IMR-90 (cell line): ENCODE data around the gene CELA3B. TPM values are rescaled to one million over a fixed set of nuclear protein-coding genes. Genes with fewer than 3 reads are reported as not detected.

Experiments used
- ATAC-seq: fragments of 200-7000 bp; cut with Tn5 transposase; 2 replicates; pipeline ENCODE4 v1.9.1; 2020; ENCODE audit warnings: low read depth, mild to moderate bottlenecking, moderate library complexity
- BruUV-seq: library from RNA; stranded (reverse); fragments of 400-500 nt; replicated peaks from 2 replicates; lab custom pipeline; 2021; lab: Mats Ljungman, UMichigan
- CTCF ChIA-PET: fragments of 300-600 bp; formaldehyde crosslinking; extraction: SDS; loops from one replicate; lab custom pipeline; 2021; ENCODE audit warnings: antibody characterized with exemption; lab: Yijun Ruan, JAX
- POLR2A ChIA-PET: fragments of 300-600 bp; sonication (Branson Sonifier 250); formaldehyde crosslinking; loops from one replicate; lab custom pipeline; 2022; ENCODE audit warnings: antibody characterized with exemption; ENCODE audit not compliant: unreplicated experiment; lab: Charles Lee
- DNase-seq: peaks from one replicate; pipeline ENCODE4 v3.0.0; 2013
- H2AFZ ChIP-seq: replicated peaks from 2 replicates; pipeline ENCODE3; 2013; ENCODE audit warnings: low read length, mild to moderate bottlenecking; ENCODE audit not compliant: poor library complexity
- H2AK5ac ChIP-seq: 2 replicates; pipeline ENCODE4 v1.6.1; 2013; ENCODE audit warnings: low read depth, low read length, inconsistent platforms
- H2AK9ac ChIP-seq: replicated peaks from 2 replicates; pipeline ENCODE3; 2013; ENCODE audit warnings: mild to moderate bottlenecking, low read depth, low read length, moderate library complexity; ENCODE audit not compliant: poor library complexity
- H2BK120ac ChIP-seq: 2 replicates; pipeline ENCODE4 v1.6.1; 2013; ENCODE audit warnings: low read depth, low read length, inconsistent platforms
- H2BK15ac ChIP-seq: 3 replicates; pipeline ENCODE4 v1.6.1; 2013; ENCODE audit warnings: low read depth, low read length, inconsistent platforms
- H2BK20ac ChIP-seq: 2 replicates; pipeline ENCODE4 v1.6.1; 2013; ENCODE audit warnings: low read depth, mild to moderate bottlenecking, inconsistent platforms, low read length, moderate library complexity
- H2BK5ac ChIP-seq: 2 replicates; pipeline ENCODE4 v1.6.1; 2013; ENCODE audit warnings: mild to moderate bottlenecking, low read depth, low read length, inconsistent platforms; ENCODE audit not compliant: poor library complexity, severe bottlenecking
- H3K14ac ChIP-seq: replicated peaks from 2 replicates; pipeline ENCODE4 v1.6.1; 2013; ENCODE audit warnings: low read depth, low read length, inconsistent platforms
- H3K18ac ChIP-seq: 2 replicates; pipeline ENCODE4 v1.6.1; 2013; ENCODE audit warnings: low read depth, low read length, control low read depth
- H3K23ac ChIP-seq: 2 replicates; pipeline ENCODE4 v1.6.1; 2013; ENCODE audit warnings: low read depth, low read length, inconsistent platforms
- H3K27ac ChIP-seq: 2 replicates; pipeline ENCODE4 v1.5.1; 2013; ENCODE audit warnings: mild to moderate bottlenecking, control low read depth, low read length; ENCODE audit not compliant: insufficient read depth
- H3K27me3 ChIP-seq: 2 replicates; pipeline ENCODE4 v1.6.1; 2013; ENCODE audit warnings: low read length; ENCODE audit not compliant: control insufficient read depth, insufficient read depth
- H3K36me3 ChIP-seq: 2 replicates; pipeline ENCODE4 v1.6.1; 2013; ENCODE audit warnings: low read length, mixed read lengths; ENCODE audit not compliant: control insufficient read depth, insufficient read depth
- H3K4ac ChIP-seq: 2 replicates; pipeline ENCODE4 v1.6.1; 2013; ENCODE audit warnings: low read depth, low read length, inconsistent platforms
- H3K4me1 ChIP-seq: 2 replicates; pipeline ENCODE4 v1.6.1; 2013; ENCODE audit warnings: low read length, mixed read lengths; ENCODE audit not compliant: control insufficient read depth, insufficient read depth
- H3K4me2 ChIP-seq: 2 replicates; pipeline ENCODE4 v1.6.1; 2013; ENCODE audit warnings: low read depth, mild to moderate bottlenecking, control low read depth, low read length, moderate library complexity
- H3K4me3 ChIP-seq: 2 replicates; pipeline ENCODE4 v1.5.1; 2013; ENCODE audit warnings: low read depth, mild to moderate bottlenecking, control low read depth, low read length, moderate library complexity; ENCODE audit not compliant: insufficient read depth
- H3K56ac ChIP-seq: 2 replicates; pipeline ENCODE4 v1.6.1; 2013; ENCODE audit warnings: low read length, inconsistent platforms; ENCODE audit not compliant: insufficient read depth; ENCODE audit errors: extremely low read depth
- H3K79me1 ChIP-seq, 2 experiments: 2 replicates each; pipeline ENCODE4 v1.6.1; 2013; ENCODE audit warnings: low read length in 2 of 2, inconsistent platforms in 1 of 2, low read depth in 1 of 2
- H3K9ac ChIP-seq: 2 replicates; pipeline ENCODE4 v1.6.1; 2013; ENCODE audit warnings: low read depth, low read length, control low read depth
- H3K9me1 ChIP-seq: 2 replicates; pipeline ENCODE4 v1.6.1; 2013; ENCODE audit warnings: low read length, inconsistent platforms; ENCODE audit not compliant: insufficient read depth
- H3K9me3 ChIP-seq: 2 replicates; pipeline ENCODE4 v1.6.1; 2013; ENCODE audit warnings: low read length; ENCODE audit not compliant: control insufficient read depth, insufficient read depth
- H4K20me1 ChIP-seq: 2 replicates; pipeline ENCODE4 v1.6.1; 2013; ENCODE audit warnings: low read length, inconsistent platforms; ENCODE audit not compliant: insufficient read depth
- H4K5ac ChIP-seq: 2 replicates; pipeline ENCODE4 v1.6.1; 2013; ENCODE audit warnings: mild to moderate bottlenecking, low read depth, low read length, control low read depth
- H4K8ac ChIP-seq, 2 experiments: 2 replicates each; pipeline ENCODE4 v1.6.1; 2013; ENCODE audit warnings: low read depth in 2 of 2, low read length in 2 of 2, control low read depth in 1 of 2, inconsistent platforms in 1 of 2
- H4K91ac ChIP-seq: 2 replicates; pipeline ENCODE4 v1.6.1; 2013; ENCODE audit warnings: low read depth, low read length, inconsistent platforms; ENCODE audit not compliant: insufficient read depth
- BHLHE40 ChIP-seq: fragments of 150-350 bp; IDR thresholded peaks from 2 replicates; pipeline ENCODE4 v1.6.1; 2016; ENCODE audit warnings: mild to moderate bottlenecking, low read depth, low read length
- CEBPB ChIP-seq: IDR thresholded peaks from 2 replicates; pipeline ENCODE4 v1.6.1; 2012; ENCODE audit warnings: low read depth, low read length, improper control_type of control experiment
- CHD1 ChIP-seq: IDR thresholded peaks from 2 replicates; pipeline ENCODE4 v1.6.1; 2012; ENCODE audit warnings: low read depth, low read length, improper control_type of control experiment
- CTCF ChIP-seq: conservative IDR thresholded peaks from 2 replicates; pipeline ENCODE4 v1.5.1; 2012; ENCODE audit warnings: mild to moderate bottlenecking, low read depth, low read length, improper control_type of control experiment
- ELK1 ChIP-seq: fragments of 150-350 bp; IDR thresholded peaks from 2 replicates; pipeline ENCODE4 v1.6.1; 2016; ENCODE audit warnings: low read depth, mild to moderate bottlenecking, low read length, moderate library complexity, borderline replicate concordance
- FOS ChIP-seq: fragments of 150-350 bp; IDR thresholded peaks from 2 replicates; pipeline ENCODE4 v1.6.1; 2016; ENCODE audit warnings: low read depth, low read length
- MAFK ChIP-seq: IDR thresholded peaks from 2 replicates; pipeline ENCODE4 v1.6.1; 2012; ENCODE audit warnings: low read depth, low read length, improper control_type of control experiment
- MAZ ChIP-seq: IDR thresholded peaks from 2 replicates; pipeline ENCODE4 v1.6.1; 2012; ENCODE audit warnings: low read depth, mild to moderate bottlenecking, low read length, improper control_type of control experiment, moderate library complexity, borderline replicate concordance
- MXI1 ChIP-seq: IDR thresholded peaks from 2 replicates; pipeline ENCODE4 v1.6.1; 2012; ENCODE audit warnings: low read depth, mild to moderate bottlenecking, low read length, moderate library complexity, borderline replicate concordance
- NFE2L2 ChIP-seq: fragments of 150-350 bp; IDR thresholded peaks from 2 replicates; pipeline ENCODE4 v1.6.1; 2016; ENCODE audit warnings: low read depth, mild to moderate bottlenecking, low read length
- POLR2A ChIP-seq: IDR thresholded peaks from 2 replicates; pipeline ENCODE4 v1.6.1; 2012; ENCODE audit warnings: mild to moderate bottlenecking, low read depth, low read length
- RAD21 ChIP-seq: IDR thresholded peaks from 2 replicates; pipeline ENCODE4 v1.6.1; 2012; ENCODE audit warnings: low read length, improper control_type of control experiment
- RCOR1 ChIP-seq: IDR thresholded peaks from 2 replicates; pipeline ENCODE4 v1.6.1; 2012; ENCODE audit warnings: mild to moderate bottlenecking, low read length, improper control_type of control experiment; ENCODE audit not compliant: insufficient replicate concordance
- RFX5 ChIP-seq: IDR thresholded peaks from 2 replicates; pipeline ENCODE4 v1.8.0; 2012; ENCODE audit warnings: low read depth, mild to moderate bottlenecking, low read length, moderate library complexity
- SMC3 ChIP-seq: fragments of 150-350 bp; IDR thresholded peaks from 2 replicates; pipeline ENCODE4 v1.6.1; 2016; ENCODE audit warnings: low read depth, mild to moderate bottlenecking, antibody characterized with exemption, low read length, moderate library complexity
- USF2 ChIP-seq: fragments of 150-350 bp; IDR thresholded peaks from 2 replicates; pipeline ENCODE4 v1.6.1; 2017; ENCODE audit warnings: mild to moderate bottlenecking, antibody characterized with exemption, low read length, low read depth
- WGBS, 2 experiments: methylation state at CpG; one replicate each; pipeline versions ENCODE4 v1.1.5 to v1.1.7; 2013; ENCODE audit warnings: missing lambda C conversion rate in 2 of 2; ENCODE audit not compliant: insufficient read length in 1 of 2; ENCODE audit errors: extremely low coverage in 2 of 2; 5-methylcytosine and 5-hydroxymethylcytosine counted together
- dilution Hi-C: fragments of 300-500 bp; cut with HindIII; formaldehyde crosslinking; loops from one replicate; pipeline ENCODE4 v1.14.3; 2018; ENCODE audit warnings: low sequenced_read_pairs; ENCODE audit not compliant: unreplicated experiment
- in situ Hi-C: fragments of 300-500 bp; cut with MboI; formaldehyde crosslinking; loops from 3 replicates; pipeline ENCODE4 v1.14.3; 2019; ENCODE audit warnings: low sequenced_read_pairs, inconsistent platforms, mixed read lengths
- intact Hi-C: fragments of 100-400 bp; cut with micrococcal nuclease; formaldehyde crosslinking; loops from 2 replicates; pipeline ENCODE4 v1.10.0; 2022
- polyA plus RNA-seq, 3 experiments: library from polyadenylated mRNA; depleted of rRNA; stranded (reverse); fragments of >200 nt; gene quantifications; 2 replicates each; pipeline ENCODE4 v1.2.3, GENCODE V29; 2012; ENCODE audit warnings: low replicate concordance in 1 of 3
- total RNA-seq: library from RNA; depleted of rRNA; stranded (reverse); fragments of >200 nt; gene quantifications from 2 replicates; pipeline ENCODE4 v1.2.3, GENCODE V29; 2012

Gene CELA3B
- total and polyA plus RNA-seq, 2 of the 4 experiments (the other 2 are of a cell fraction): not detected

GRCh38 chr1:22030473-22030872 lies 53.7 kb downstream of the CELA3B start:
- Histone ChIP-seq H3K4ac (no peak overlapping the region), H4K91ac (no peak overlapping the region), H3K18ac (no peak overlapping the region), H2BK15ac (no peak overlapping the region), H4K8ac (no peak overlapping the region), H3K14ac (no peak overlapping the region), H3K4me2 (no peak overlapping the region), H3K9me1 (no peaks in the 10 kb centered on the region), H2AK5ac (no peak overlapping the region), H3K27ac (no peak overlapping the region), H2AK9ac (no peak overlapping the region), H4K5ac (no peak overlapping the region), H3K4me1 (0 out of 2 replicates have a peak, but pooled peaks cover 1% of the 10 kb centered on the region), H3K36me3 (0 out of 2 replicates have a peak, but pooled peaks cover 1% of the 10 kb centered on the region), H3K23ac (no peak overlapping the region), H3K4me3 (no peak overlapping the region), H2BK5ac (no peak overlapping the region), H3K27me3 (no peaks in the 10 kb centered on the region), H3K9ac (no peak overlapping the region), H4K20me1 (peaks cover 6% of the 10 kb centered on the region; the same call in 1 of the 2 replicates), H3K56ac (no peak overlapping the region), H2BK120ac (no peak overlapping the region), H3K79me1 (peaks cover 0 to 10% of the 10 kb centered on the region in 2 experiments; a peak in 3 of 4 replicates), H2AFZ (no peak overlapping the region), H3K9me3 (no peaks in the 10 kb centered on the region), H2BK20ac (no peak overlapping the region)
- DNase-seq (no peak), ATAC-seq (no peak)
- 85% methylated on average over 2 of the region's 3 CpGs; no CpG with 5 or more reads in 1 of the 2 experiments for WGBS, 2 experiments
- intact Hi-C loops: no loop called here
- TF ChIP-seq RFX5 (no peak), MAZ (no peak), MXI1 (no peak), ELK1 (no peak), CEBPB (no peak), NFE2L2 (no peak), SMC3 (no peak), USF2 (no peak), RAD21 (no peak), POLR2A (no peak), MAFK (no peak), CTCF (no peak), CHD1 (no peak), FOS (no peak), BHLHE40 (no peak), RCOR1 (no peak)
- BruUV-seq: no TSS peak
- ChIA-PET POLR2A (no interaction called here), CTCF (no interaction called here)
- dilution Hi-C loops: no loop called here
- in situ Hi-C loops: no loop called here
